ENCODE results near the gene GMDS. TPM values are rescaled to one million over a fixed set of nuclear protein-coding genes. Genes with fewer than 3 reads are reported as not detected.

The GMDS gene
- total and polyA plus RNA-seq, 2 of the 8 experiments (the other 6 are each of a cell fraction or from before 2014, with no cell fraction given), result 16.8 to 50.0 TPM

DNA sequence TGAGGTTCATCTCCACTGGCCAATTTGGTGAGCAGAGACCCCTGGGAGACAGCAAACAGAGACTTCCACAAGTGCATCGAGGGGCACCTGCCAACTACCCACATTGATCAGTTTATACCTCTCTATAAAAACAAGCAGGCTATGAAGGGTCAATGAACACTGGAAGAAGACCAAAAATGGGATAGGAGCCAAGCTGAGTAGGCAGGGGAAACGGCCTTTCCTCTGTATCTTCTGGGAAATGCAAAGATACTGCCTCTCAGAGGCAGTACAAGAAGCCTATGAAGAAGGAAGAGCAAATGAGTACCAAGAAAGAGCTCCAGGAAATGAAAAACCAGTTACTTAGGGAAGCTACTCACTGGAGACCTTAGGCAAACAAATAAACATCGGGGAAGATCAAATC lies 247.7 kb downstream of the GMDS start (continued):
- TF ChIP-seq CBX5 (IDR thresholded peaks at IDR 0.05; ENCODE audit: low read depth, low read length), result no peak
- no peak for TF ChIP-seq CTBP2 (IDR thresholded peaks at IDR 0.05; ENCODE audit: borderline replicate concordance, insufficient read depth, insufficient read length, low read length)
- TF ChIP-seq RNF2 (IDR thresholded peaks at IDR 0.05; ENCODE audit: borderline replicate concordance, low read depth, low read length, missing control alignments, poor library complexity, severe bottlenecking), result no peak
